PC-9 (cell line): ENCODE measurements around the gene TICAM2.

ENCODE experiments used
- CTCF ChIP-seq: fragments of 200-600 bp; sonication (generic); conservative IDR thresholded peaks from 2 replicates; pipeline ENCODE4 v1.6.1; 2017; ENCODE audit warnings: mixed run types, antibody characterized with exemption, mild to moderate bottlenecking, moderate library complexity
- EZH2 ChIP-seq: fragments of 200-600 bp; sonication (generic); IDR thresholded peaks from 2 replicates; pipeline ENCODE4 v1.8.0; 2017; ENCODE audit warnings: antibody characterized with exemption, low read depth

GRCh38 chr5:115585265-115585664 is 17.0 kb downstream of the TICAM2 start:
- TF ChIP-seq CTCF = no peak
- no peak for TF ChIP-seq EZH2
